Astrocyte (in vitro differentiated cells and primary cell): ENCODE data around the gene RPGRIP1L. TPM values are rescaled to one million over a fixed set of nuclear protein-coding genes. Genes with fewer than 3 reads are reported as not detected.

Source experiments
- DNase-seq: peaks from one replicate; pipeline ENCODE4 v3.0.0-alpha.2; 2010; ENCODE audit warnings: low read depth
- FAIRE-seq: peaks from 2 replicates; lab custom pipeline; 2011; peaks lifted over from hg19 to GRCh38; lab: Jason Lieb, UNC
- H2AFZ ChIP-seq: 2 replicates; pipeline ENCODE4 v1.6.0; 2012; ENCODE audit warnings: low read depth, low read length, inconsistent platforms
- H3K27ac ChIP-seq: 2 replicates; pipeline ENCODE4 v1.5.1; 2011; ENCODE audit warnings: low read depth, low read length, inconsistent platforms
- H3K27me3 ChIP-seq: 2 replicates; pipeline ENCODE4 v1.6.0; 2011; ENCODE audit warnings: low read length, inconsistent platforms; ENCODE audit not compliant: insufficient read depth
- H3K36me3 ChIP-seq: 2 replicates; pipeline ENCODE4 v1.5.1; 2011; ENCODE audit warnings: low read length, inconsistent platforms; ENCODE audit not compliant: insufficient read depth
- H3K4me1 ChIP-seq: 2 replicates; pipeline ENCODE4 v1.5.1; 2011; ENCODE audit warnings: low read length, inconsistent platforms; ENCODE audit not compliant: insufficient read depth
- H3K4me2 ChIP-seq: 2 replicates; pipeline ENCODE4 v1.6.0; 2012; ENCODE audit warnings: low read length, inconsistent platforms
- H3K4me3 ChIP-seq: 2 replicates; pipeline ENCODE4 v1.5.1; 2011; ENCODE audit warnings: low read depth, mild to moderate bottlenecking, low read length, inconsistent platforms; ENCODE audit not compliant: insufficient read depth
- H3K79me2 ChIP-seq: 2 replicates; pipeline ENCODE4 v1.6.0; 2012; ENCODE audit warnings: mild to moderate bottlenecking, low read length, inconsistent platforms; ENCODE audit not compliant: insufficient read depth
- H3K9ac ChIP-seq: 2 replicates; pipeline ENCODE4 v1.6.0; 2012; ENCODE audit warnings: mild to moderate bottlenecking, low read length, inconsistent platforms
- H3K9me3 ChIP-seq: 2 replicates; pipeline ENCODE4 v1.5.1; 2012; ENCODE audit warnings: low read depth, mild to moderate bottlenecking, low read length, inconsistent platforms; ENCODE audit not compliant: insufficient read depth
- H4K20me1 ChIP-seq: 2 replicates; pipeline ENCODE4 v1.6.0; 2012; ENCODE audit warnings: low read length, inconsistent platforms; ENCODE audit not compliant: insufficient read depth
- H3K27ac Mint-ChIP-seq: one replicate; pipeline ENCODE4 v1.8.0; 2021; ENCODE audit warnings: mild to moderate bottlenecking, mixed read lengths; ENCODE audit not compliant: unreplicated experiment
- H3K27me3 Mint-ChIP-seq: one replicate; pipeline ENCODE4 v1.8.0; 2021; ENCODE audit warnings: low read depth, mixed read lengths; ENCODE audit not compliant: unreplicated experiment
- H3K36me3 Mint-ChIP-seq: one replicate; pipeline ENCODE4 v1.8.0; 2021; ENCODE audit warnings: low read depth, mixed read lengths; ENCODE audit not compliant: unreplicated experiment
- H3K4me1 Mint-ChIP-seq: one replicate; pipeline ENCODE4 v1.8.0; 2021; ENCODE audit warnings: low read depth, mixed read lengths; ENCODE audit not compliant: unreplicated experiment
- H3K4me3 Mint-ChIP-seq: one replicate; pipeline ENCODE4 v1.8.0; 2021; ENCODE audit warnings: mild to moderate bottlenecking, moderate library complexity, mixed read lengths; ENCODE audit not compliant: unreplicated experiment
- H3K9me3 Mint-ChIP-seq: one replicate; pipeline ENCODE4 v1.8.0; 2021; ENCODE audit warnings: mild to moderate bottlenecking, mixed read lengths; ENCODE audit not compliant: unreplicated experiment
- CTCF ChIP-seq: IDR thresholded peaks from 2 replicates; pipeline ENCODE4 v1.5.1; 2011; ENCODE audit warnings: low read depth, mild to moderate bottlenecking, inconsistent platforms, low read length, moderate library complexity; ENCODE audit not compliant: insufficient read depth
- EZH2 ChIP-seq: IDR thresholded peaks from 2 replicates; pipeline ENCODE4 v1.6.1; 2012; ENCODE audit warnings: mild to moderate bottlenecking, low read length, inconsistent platforms; ENCODE audit not compliant: insufficient read depth
- total RNA-seq: library from RNA; stranded (reverse); gene quantifications from 2 replicates; pipeline ENCODE4 v1.2.1, GENCODE V29; 2021

Gene RPGRIP1L
- total RNA-seq, 1 donor from 2014 or later, result 18.1 TPM

DNA sequence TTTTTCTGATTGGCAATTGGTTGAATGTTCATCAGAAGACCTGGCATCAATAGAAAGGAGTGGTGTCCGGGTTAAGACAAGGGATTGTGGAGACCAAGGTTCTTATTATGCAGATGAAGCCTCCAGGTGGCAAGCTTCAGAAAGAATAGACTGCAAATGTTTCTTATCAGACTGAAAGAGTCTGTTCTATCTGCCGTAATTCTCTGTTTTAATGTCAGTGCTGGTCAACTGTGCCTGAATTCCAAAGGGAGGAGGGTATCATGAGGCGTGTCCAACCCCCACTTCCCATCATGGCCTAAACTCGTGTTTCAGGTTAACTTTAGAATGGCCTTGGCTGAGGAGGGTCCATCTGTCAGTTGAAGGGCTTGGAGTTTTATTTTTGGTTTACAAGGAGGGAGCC, 140.2 kb downstream of the RPGRIP1L start:
- Mint-ChIP-seq H3K27me3 (no peaks in the 10 kb centered on the region), H3K4me3 (no peak overlapping the region), H3K9me3 (peaks cover 2% of the 10 kb centered on the region), H3K4me1 (peaks cover 5% of the 10 kb centered on the region), H3K27ac (no peak overlapping the region), H3K36me3 (no peaks in the 10 kb centered on the region)
- H3K36me3 ChIP-seq, result no peaks in the 10 kb centered on the region
- no peak for TF ChIP-seq CTCF
- TF ChIP-seq EZH2, result no peak
- FAIRE-seq (no peak), DNase-seq (no peak)
- no peaks in the 10 kb centered on the region for H3K9me3 ChIP-seq
- H3K4me3 ChIP-seq, result no peak overlapping the region
- no peaks in the 10 kb centered on the region for H4K20me1 ChIP-seq
- peaks cover 2% of the 10 kb centered on the region for H3K27me3 ChIP-seq
- H3K4me2 ChIP-seq, result no peak overlapping the region
- no peak overlapping the region for H3K9ac ChIP-seq
- no peak overlapping the region for H3K27ac ChIP-seq
- H3K79me2 ChIP-seq, result no peaks in the 10 kb centered on the region
- no peak overlapping the region for H2AFZ ChIP-seq
- no peaks in the 10 kb centered on the region for H3K4me1 ChIP-seq

GRCh38 chr16:53561101-53561888, 142.4 kb downstream of the RPGRIP1L start:
- H3K27me3 ChIP-seq, result no peaks in the 10 kb centered on the region
- H3K36me3 ChIP-seq, result no peaks in the 10 kb centered on the region
- TF ChIP-seq EZH2 (no peak), CTCF (no peak)
- no peak overlapping the region for H3K4me3 Mint-ChIP-seq
- no peaks in the 10 kb centered on the region for H3K4me1 ChIP-seq
- FAIRE-seq (no peak), DNase-seq (no peak)
- no peak overlapping the region for H3K4me3 ChIP-seq
- H3K9ac ChIP-seq, result no peak overlapping the region
- H4K20me1 ChIP-seq, result no peaks in the 10 kb centered on the region
- no peaks in the 10 kb centered on the region for H3K79me2 ChIP-seq
- H3K9me3 ChIP-seq, result no peaks in the 10 kb centered on the region
- no peak overlapping the region for H2AFZ ChIP-seq
- H3K27ac Mint-ChIP-seq, result no peak overlapping the region
- no peaks in the 10 kb centered on the region for H3K36me3 Mint-ChIP-seq
- peaks cover 3% of the 10 kb centered on the region for H3K9me3 Mint-ChIP-seq
- peaks cover 5% of the 10 kb centered on the region for H3K4me1 Mint-ChIP-seq
- no peak overlapping the region for H3K4me2 ChIP-seq
- H3K27me3 Mint-ChIP-seq, result no peaks in the 10 kb centered on the region
- H3K27ac ChIP-seq, result no peak overlapping the region
